ACHN (cell line): ENCODE data around the gene STK32C.
A peak's percentile ranks its signal among the peaks of the same experiment; 100 is the strongest.

Source experiments
- DNase-seq: peaks from one replicate; pipeline ENCODE4 v3.0.0-alpha.2; 2015
- in situ Hi-C: cut with HindIII; loops from 2 replicates; pipeline ENCODE4 v1.10.0; 2017; ENCODE audit warnings: low sequenced_read_pairs, low pct_ligation_motif_present, low pct_unique_long_range_greater_than_20kb

STK32C gene

GRCh38 chr10:132187430-132188138, 120.2 kb downstream of the STK32C start:
- DNase-seq: no peak

GRCh38 chr10:132186488-132187429, 121.0 kb downstream of the STK32C start, which contains the start of gene DPYSL4:
Gene DPYSL4 (plus strand): TSS chr10:132186948. CDS start chr10:132187064, 116 bp downstream.
- DNase-seq: no peak
- in situ Hi-C loops: no loop called here

More at GRCh38 chr10:132187430-132188138, 120.2 kb downstream of the STK32C start:
- in situ Hi-C loops: no loop called here

GRCh38 chr10:132185601-132186487, 121.9 kb downstream of the STK32C start:
- in situ Hi-C loops: no loop called here
- peak; percentile 63 for DNase-seq

- in situ Hi-C loops: no loop called here
- no peak for DNase-seq
Measured at GRCh38 chr10:132184816-132185593, 122.7 kb downstream of the STK32C start.

- in situ Hi-C loops: no loop called here
- DNase-seq: no peak
Measured at GRCh38 chr10:132183046-132183445, 124.7 kb downstream of the STK32C start.

- in situ Hi-C loops: no loop called here
- no peak for DNase-seq
Measured at GRCh38 chr10:132182591-132182990, 125.2 kb downstream of the STK32C start.

GRCh38 chr10:132181691-132182425, 125.9 kb downstream of the STK32C start:
- in situ Hi-C loops: no loop called here
- DNase-seq: no peak

- in situ Hi-C loops: no loop called here
- DNase-seq: no peak
Measured at GRCh38 chr10:132180736-132181135, 127.0 kb downstream of the STK32C start.

GRCh38 chr10:132179551-132180392, 128.0 kb downstream of the STK32C start:
- no peak for DNase-seq
- in situ Hi-C loops: no loop called here

GRCh38 chr10:132178672-132179545, 128.8 kb downstream of the STK32C start:
- DNase-seq: no peak
- in situ Hi-C loops: no loop called here

GRCh38 chr10:132178046-132178445, 129.7 kb downstream of the STK32C start:
- DNase-seq: no peak
- in situ Hi-C loops: no loop called here

- in situ Hi-C loops: no loop called here
- DNase-seq: no peak
Measured at GRCh38 chr10:132176623-132177500, 130.9 kb downstream of the STK32C start.

- in situ Hi-C loops: no loop called here
- no peak for DNase-seq
Measured at GRCh38 chr10:132175907-132176581, 131.7 kb downstream of the STK32C start.

GRCh38 chr10:132175408-132175807, 132.3 kb downstream of the STK32C start:
- in situ Hi-C loops: no loop called here
- DNase-seq: no peak
